Fibroblast of skin of right quadriceps (primary cell): ENCODE measurements around the gene MRPL39.

Experiments
- DNase-seq: peaks from one replicate; pipeline ENCODE4 v3.0.0-alpha.2; 2013

Gene MRPL39

DNA sequence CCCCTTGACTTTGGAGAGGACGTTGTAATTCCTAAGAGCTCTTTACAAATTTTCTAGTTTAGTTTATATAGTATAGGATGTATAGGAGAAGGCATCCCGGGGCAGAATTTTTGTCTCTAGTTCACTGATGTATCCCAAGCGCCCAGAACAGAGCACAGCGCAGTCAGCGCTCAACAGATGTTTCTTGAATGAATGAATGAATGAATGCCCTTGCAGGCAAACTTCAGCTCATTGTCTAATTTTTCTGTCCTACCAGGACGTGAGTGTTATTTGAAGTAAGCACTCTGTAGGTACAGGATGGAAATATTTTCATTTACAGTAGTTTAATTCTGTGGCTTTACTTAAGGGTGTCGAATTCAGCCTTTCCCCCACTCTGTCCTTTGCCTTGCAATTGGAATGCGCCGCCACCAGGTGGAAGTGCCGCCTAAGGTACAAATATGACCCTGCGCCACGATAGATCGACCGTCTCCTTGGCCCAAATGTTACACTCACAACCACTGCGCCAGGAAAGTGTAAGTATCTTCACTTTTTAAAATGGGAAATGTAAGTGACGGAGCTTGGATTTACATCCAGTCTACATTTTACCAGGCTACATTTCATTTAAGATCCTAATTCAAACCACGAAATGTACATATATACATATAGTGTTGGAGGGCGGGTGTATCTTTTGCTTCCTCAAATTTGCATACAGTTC, 910 bp upstream of the MRPL39 start:
- peak; percentile 80 for DNase-seq

GRCh38 chr21:25589887-25590286, 17.4 kb downstream of the MRPL39 start:
- no peak for DNase-seq

GRCh38 chr21:25586791-25587190, 20.5 kb downstream of the MRPL39 start:
- DNase-seq, result no peak

DNA sequence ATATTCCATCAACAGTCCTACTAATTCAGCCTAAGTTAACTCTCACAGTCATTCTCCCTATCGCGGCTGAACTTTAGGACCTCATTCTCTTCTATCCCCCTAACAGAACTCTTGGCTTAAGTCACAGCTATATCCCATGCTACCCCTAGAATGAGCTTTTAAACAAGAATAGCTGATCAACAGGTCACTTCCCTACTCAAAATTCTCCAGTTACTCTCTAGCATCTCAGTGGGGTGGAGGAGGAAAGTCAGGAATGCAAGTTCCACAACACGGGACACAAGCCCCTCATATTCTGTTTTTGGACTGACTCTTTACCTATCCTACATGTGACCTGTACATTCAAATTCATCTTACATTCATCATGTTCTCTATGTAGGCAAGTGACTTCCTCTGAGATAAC, 21.0 kb downstream of the MRPL39 start:
- DNase-seq, result no peak

DNA sequence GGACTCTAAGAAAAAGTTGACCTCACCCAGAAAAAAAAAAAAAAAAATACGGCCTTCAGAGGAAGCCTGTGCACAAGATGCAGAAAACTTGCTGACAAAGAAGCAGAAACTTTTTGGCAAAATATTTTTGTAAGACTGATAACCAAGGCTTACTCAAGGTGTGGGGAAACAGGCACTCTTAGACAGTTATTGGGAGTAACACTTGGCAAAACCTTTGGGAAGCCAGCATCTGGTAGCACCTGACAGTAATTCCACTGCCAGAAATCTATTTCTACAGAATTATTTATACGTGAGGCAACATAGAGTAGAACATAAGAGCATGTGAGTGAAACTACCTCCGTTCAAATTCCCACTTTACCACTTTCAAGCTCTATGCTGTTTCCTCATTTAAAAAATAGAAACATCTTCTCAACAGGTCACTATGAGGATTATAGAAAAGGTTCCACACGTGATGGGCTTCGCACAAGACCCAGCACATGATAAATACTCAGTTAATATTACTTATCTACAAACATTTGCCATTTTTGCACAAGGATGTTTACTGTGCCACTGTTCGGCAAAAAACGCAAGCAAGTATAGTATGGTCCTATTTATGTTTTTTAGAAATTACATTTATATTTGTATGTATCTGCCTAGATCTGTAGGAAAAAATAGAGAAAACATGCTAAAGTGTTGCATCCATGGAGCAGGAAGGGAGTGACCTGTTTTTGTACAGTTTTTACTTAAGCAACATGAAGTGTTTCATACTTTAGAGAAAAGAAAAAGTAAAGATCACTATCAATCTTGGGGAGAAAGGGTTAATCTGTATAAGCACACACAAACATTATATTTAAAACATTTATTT, 22.2 kb downstream of the MRPL39 start:
- DNase-seq, result no peak

DNA sequence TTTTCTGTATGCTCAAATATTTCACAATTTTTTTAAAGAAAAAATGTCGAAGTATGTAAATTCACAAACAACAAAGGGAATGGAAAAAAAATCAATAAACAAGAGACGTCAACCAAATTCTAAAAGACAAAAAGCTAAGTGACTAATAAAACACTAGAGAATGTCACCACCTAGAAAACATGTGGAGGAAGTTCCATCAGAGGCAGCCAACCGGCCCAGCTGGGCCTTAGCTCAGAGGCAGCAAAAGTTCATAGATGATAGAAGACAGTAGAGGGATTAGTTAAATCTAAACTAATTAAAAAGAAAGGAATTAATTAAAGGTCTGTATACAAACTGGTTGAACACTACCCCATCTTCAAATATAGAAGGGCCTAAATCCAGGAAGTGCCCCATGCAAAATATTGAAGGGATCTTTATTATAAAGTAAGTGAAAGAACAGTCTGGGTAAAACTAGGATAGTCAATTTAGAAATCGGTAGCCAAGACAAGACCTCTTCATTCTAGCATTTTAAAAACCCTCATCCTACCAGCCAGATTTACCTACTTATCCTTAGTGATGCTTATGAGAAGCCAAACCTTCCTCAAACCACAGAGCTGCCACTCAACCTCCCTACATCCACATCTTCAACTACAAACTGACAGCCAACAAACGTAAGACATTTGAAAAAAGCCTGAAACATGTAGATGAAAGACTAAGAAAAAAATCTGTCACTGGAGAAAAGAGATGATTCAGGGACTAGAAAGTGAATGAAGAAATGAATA, 23.7 kb downstream of the MRPL39 start:
- no peak for DNase-seq

DNA sequence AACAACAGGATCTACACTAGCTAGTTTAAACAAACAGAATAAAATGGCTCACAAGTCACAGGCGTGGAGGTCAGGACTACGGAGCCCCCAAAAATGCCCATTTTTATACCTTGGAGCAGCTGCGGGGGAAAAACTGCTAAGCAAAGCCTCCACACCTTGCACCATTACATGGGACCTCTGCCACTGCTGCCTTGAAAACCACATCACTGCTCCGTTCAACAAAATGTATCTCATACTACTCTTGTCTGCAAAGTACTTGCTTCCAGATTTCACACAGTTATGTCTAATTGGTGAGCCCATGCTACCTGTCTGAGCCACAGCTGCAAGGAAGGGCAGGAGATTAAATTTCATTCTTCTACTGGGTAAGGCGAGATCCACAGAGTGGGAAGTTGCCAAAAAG, 24.4 kb downstream of the MRPL39 start:
- no peak for DNase-seq

- DNase-seq, result no peak
Measured at GRCh38 chr21:25582164-25582790, 25.0 kb downstream of the MRPL39 start.

DNA sequence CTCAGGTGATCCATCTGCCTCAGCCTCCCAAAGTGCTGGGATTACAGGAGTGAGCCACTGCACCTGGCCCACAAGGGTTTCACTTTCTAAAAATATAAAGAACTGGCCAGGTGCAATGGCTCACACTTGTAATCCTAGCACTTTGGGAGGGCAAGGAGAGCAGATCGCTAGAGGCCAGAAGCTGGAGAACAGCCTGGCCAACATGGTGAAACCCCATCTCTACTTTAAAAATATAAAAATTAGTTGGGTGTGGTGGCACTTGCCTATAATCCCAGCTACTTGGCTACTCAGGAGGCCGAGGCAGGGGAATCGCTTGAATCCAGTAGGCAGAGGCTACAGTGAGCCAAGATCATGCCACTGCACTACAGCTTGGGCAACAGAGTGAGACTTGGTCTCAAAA, 25.7 kb downstream of the MRPL39 start:
- no peak for DNase-seq

DNA sequence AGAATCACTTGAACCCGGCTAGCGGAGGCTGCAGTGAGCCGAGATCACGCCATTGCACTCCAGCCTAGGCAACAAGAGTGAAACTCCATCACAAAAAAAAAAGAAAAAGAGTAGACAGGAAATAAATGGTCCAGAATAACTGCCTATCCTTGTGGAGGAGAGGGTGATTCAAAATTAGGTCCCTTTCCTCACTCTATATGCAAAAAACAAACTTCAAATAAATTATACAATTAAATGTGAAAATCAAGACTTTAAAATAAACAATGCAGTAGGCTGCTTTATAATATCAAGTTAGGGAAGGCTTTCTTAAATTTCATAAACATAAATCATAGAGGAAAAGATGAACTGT, 26.4 kb downstream of the MRPL39 start:
- DNase-seq, result no peak

DNA sequence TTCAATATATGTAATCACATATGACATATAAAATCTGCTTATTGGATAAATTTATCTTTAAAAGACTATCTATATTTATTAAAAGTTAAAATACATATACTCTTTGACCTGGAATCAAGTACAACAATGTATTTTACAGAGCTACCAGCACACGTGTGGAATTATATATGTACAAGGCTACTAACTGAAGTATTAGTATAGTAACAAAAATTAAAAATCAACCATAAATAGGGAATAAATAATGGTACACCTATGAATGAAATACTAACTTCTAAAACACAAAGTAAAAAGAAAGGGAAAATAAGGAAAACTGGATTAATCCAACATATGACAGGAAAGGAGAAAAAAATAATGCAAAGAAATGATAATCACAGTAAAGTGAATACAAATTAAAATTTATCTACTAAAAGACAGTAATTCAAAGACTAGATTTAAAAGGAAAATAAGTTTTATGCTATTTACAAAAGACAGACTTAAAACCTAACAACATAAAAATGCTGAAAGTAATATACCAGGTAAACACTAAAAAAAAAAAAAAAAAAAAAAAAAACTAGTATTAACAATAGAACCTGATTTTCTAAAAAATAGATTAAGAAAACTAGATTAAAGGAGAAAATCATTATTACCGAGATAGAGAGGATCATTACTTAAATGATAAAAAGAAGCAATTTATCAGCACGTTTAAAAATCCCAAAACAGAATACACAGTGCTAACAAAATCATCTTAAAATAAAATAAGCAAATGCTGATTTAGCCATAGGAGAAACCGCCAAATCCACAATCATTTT, 27.9 kb downstream of the MRPL39 start:
- no peak for DNase-seq

DNA sequence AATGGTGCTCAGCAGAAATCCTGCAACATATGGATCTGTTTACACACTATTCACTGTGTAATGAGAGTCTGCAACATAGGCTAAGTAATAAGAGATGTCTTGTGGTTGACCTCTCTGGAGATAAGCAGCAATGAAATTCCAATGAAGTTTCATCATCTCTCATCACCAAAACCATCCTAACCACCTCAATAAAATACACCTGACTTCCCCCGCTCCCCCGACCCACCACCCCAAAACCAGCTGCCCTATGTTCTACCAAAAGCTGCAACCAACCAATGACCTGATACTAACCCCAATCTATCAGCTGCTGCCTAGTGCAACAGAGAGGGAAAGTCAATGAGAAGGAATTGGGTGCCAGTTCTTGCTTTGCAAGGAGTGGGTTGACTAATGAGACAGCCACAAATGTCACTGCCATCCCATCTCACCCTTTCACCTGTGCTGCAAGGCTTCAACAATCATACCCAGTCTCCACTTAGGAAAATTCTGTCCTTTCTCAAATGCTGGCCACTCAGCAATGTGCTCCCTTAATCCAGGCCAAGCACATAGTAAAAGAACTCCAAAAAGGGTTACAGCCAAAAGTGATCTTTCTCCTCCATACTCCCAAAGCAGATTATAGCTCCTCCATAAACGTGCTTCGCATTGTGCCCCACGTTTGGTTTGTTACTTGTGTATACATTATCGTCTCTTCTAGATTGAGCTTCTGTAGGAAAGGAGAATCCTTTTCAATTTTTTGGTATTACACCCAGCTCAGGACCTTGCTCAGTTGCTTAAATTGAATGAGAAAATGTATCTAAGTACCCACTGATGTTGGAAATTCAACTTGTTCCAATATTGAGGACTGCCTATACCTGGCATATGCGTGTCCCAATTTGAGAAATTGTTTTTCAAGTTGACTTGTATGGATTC, 29.0 kb downstream of the MRPL39 start:
- peak; percentile 14 for DNase-seq

DNA sequence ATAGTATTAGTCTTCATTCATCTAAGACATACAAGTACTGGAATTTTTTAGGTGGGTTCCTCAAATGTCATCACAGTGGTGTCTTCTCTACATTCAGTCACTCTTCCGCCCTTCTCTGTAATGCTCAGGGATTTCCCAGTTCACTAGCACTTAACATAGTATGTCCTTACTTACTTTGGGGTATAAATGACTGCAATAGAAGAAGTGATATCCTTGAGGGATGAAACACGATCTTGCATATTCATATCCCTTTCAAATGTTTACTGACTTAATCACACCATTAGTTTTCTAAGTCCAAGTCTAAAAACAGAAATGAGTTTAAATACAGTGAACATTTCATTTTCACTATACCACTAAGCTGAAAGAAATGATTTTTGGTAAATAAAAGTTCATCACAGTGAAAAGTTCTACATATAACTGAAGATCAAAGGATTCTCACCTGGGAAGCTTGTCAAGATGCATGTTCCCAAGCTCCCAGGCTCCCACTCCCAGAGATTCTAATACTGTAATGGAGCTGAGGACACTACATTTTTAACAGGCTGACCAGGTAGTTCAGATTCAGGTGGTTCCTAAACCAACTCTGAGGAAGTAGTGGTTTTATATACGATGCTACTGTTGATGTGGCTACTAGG, 29.7 kb downstream of the MRPL39 start:
- DNase-seq, result no peak

- peak; percentile 94 for DNase-seq
Measured at GRCh38 chr21:25573409-25574206, 33.7 kb downstream of the MRPL39 start.

DNA sequence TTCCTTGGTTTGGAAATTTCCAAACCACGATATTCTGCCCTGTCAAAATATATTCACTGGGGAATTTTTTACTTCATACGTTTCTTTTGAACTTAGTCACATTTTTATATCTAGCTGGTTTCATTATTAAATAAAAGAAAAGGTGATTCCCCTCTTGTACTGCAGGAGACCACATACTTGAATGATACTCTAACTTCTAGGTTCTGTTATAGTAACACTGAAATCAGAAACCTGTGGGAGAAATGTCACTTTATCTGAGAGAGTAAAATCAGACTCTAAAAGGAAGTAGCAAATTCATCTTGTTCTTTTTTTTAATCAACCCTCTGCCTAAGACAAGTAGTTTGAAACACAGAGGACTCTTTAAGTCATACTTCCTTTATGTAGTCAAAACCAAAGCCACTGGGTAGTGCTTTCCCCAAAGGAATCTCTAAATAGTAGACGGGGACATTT, 34.4 kb downstream of the MRPL39 start:
- DNase-seq, result no peak

GRCh38 chr21:25571726-25572121, 35.6 kb downstream of the MRPL39 start:
- no peak for DNase-seq

- DNase-seq, result no peak
Measured at GRCh38 chr21:25569711-25570110, 37.6 kb downstream of the MRPL39 start.

DNA sequence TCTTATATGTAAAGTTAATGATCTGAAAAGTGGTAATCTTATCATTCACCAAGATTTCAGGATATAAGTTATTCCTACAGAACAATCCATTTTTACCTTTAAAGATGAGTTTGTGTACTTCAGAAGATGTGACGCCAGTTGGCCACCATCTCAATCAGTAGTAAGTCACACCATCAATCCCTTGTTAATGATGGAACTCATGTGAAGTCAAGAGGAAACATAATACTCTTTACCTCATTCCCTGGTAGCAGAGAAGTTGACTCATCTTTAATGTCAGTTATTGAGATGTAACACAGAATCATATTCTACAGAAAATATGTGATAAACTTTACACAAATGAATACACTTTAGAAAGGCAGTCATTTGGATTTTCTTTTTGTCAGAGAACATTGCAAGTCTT, 38.2 kb downstream of the MRPL39 start:
- no peak for DNase-seq

- peak; percentile 60 for DNase-seq
Measured at GRCh38 chr21:25568246-25568645, 39.0 kb downstream of the MRPL39 start.

DNA sequence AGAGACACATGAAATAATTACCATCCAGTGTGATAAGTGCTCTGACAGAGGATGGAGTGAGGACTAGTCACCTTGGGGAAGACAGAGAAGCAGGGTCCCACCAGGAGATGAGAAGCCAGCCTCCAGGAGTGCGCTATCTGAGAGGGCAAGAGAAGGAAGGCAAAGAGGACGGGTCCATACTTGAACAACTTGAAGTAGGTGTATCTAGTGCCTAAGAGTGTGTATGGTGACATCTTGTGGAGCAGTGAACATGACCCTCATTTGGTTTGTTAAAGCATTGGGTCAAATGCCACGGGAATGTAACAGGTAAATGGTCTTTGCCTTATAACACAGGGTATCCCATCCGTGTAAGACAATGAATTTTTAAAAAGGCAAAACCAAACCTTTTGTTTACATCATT, 39.8 kb downstream of the MRPL39 start:
- DNase-seq, result no peak
